K562 (cell line): ENCODE results near the gene MTFR2. TPM values are rescaled to one million over a fixed set of nuclear protein-coding genes. Genes with fewer than 3 reads are reported as not detected.

Source experiments
- ATF2 ChIP-seq: sonication (generic); formaldehyde crosslinking; IDR thresholded peaks from 2 replicates; pipeline ENCODE4 v1.8.1; 2022; ENCODE audit warnings: missing genetic modification reagents
- ESRRB ChIP-seq: fragments of 250-450 bp; sonication (Bioruptor Pico); IDR thresholded peaks from 2 replicates; pipeline ENCODE4 v1.5.0; 2020; ENCODE audit warnings: mild to moderate bottlenecking, moderate library complexity, borderline replicate concordance
- ETS2 ChIP-seq: IDR thresholded peaks from 2 replicates; pipeline ENCODE4 v1.6.1; 2016; ENCODE audit warnings: borderline replicate concordance, missing genetic modification characterization, mild to moderate bottlenecking, moderate library complexity, missing compliant biosample characterization; ENCODE audit not compliant: poor library complexity, severe bottlenecking
- PRDM10 ChIP-seq: fragments of 450-650 bp; IDR thresholded peaks from 2 replicates; pipeline ENCODE4 v1.6.1; 2018; ENCODE audit not compliant: partially characterized antibody
- RBBP5 ChIP-seq: fragments of 200-600 bp; sonication (generic); IDR thresholded peaks from 2 replicates; pipeline ENCODE4 v1.6.1; 2012; ENCODE audit warnings: borderline replicate concordance, mild to moderate bottlenecking, low read length, control low read depth, inconsistent platforms; ENCODE audit not compliant: insufficient read depth, poor library complexity, severe bottlenecking
- RBM39 ChIP-seq: fragments of 200-400 bp; formaldehyde crosslinking; optimal IDR thresholded peaks from 2 replicates; pipeline ENCODE3; 2018; ENCODE audit warnings: low read depth, low read length
- SIN3B ChIP-seq: fragments of 450-650 bp; IDR thresholded peaks from 2 replicates; pipeline ENCODE4 v1.6.1; 2017; ENCODE audit warnings: low read depth, mild to moderate bottlenecking, moderate library complexity
- SRSF1 ChIP-seq: fragments of 200-400 bp; formaldehyde crosslinking; IDR thresholded peaks from 2 replicates; pipeline ENCODE4 v1.6.1; 2017; ENCODE audit warnings: mild to moderate bottlenecking, low read depth, low read length, moderate library complexity
- THRAP3 ChIP-seq: fragments of 450-650 bp; IDR thresholded peaks from 2 replicates; pipeline ENCODE4 v1.6.1; 2016; ENCODE audit warnings: mild to moderate bottlenecking, inconsistent platforms, borderline replicate concordance
- U2AF1 ChIP-seq: fragments of 200-400 bp; formaldehyde crosslinking; optimal IDR thresholded peaks from 2 replicates; pipeline ENCODE3; 2017; ENCODE audit warnings: mild to moderate bottlenecking, low read depth, low read length, moderate library complexity
- ZFX ChIP-seq: sonication (generic); formaldehyde crosslinking; IDR thresholded peaks from 2 replicates; pipeline ENCODE4 v1.8.0; 2022; ENCODE audit warnings: mild to moderate bottlenecking, missing genetic modification reagents, moderate library complexity
- ZNF133 ChIP-seq: fragments of 250-450 bp; sonication (Bioruptor Pico); IDR thresholded peaks from 2 replicates; pipeline ENCODE4 v1.4.0; 2020; ENCODE audit warnings: mild to moderate bottlenecking
- ZNF274 ChIP-seq: IDR thresholded peaks from 2 replicates; pipeline ENCODE4 v1.6.1; 2011; ENCODE audit warnings: low read depth, mild to moderate bottlenecking, low read length, moderate library complexity, borderline replicate concordance
- ZNF511 ChIP-seq: sonication (generic); formaldehyde crosslinking; IDR thresholded peaks from 2 replicates; pipeline ENCODE4 v1.8.0; 2022; ENCODE audit warnings: mild to moderate bottlenecking, missing genetic modification reagents
- polyA plus RNA-seq, 8 experiments: library from polyadenylated mRNA; depleted of rRNA in 4 of 8; stranded (reverse) in 5 of 8; unstranded in 3 of 8; fragments of >200 nt; fragmentation: Nextera tagmentation in 2 of 8; fragmentation: Illumina TruSeq in 1 of 8; extraction: Ambion mirVana in 2 of 8; extraction: Trizol in 1 of 8; gene quantifications; 2 replicates each; pipeline versions ENCODE4 v1.2.1 to v1.2.3, GENCODE V29; 2011 to 2014; ENCODE audit warnings: inconsistent platforms in 1 of 8, missing spikeins in 1 of 8
- total RNA-seq, 7 experiments: library from RNA; depleted of rRNA in 6 of 7; stranded (reverse); fragments of >200 nt in 6 of 7; fragmentation: Illumina TruSeq in 2 of 7; extraction: Trizol in 2 of 7; gene quantifications; 2 replicates each; pipeline versions ENCODE4 v1.2.1 to v1.2.3, GENCODE V29; 2011 to 2021; ENCODE audit warnings: low replicate concordance in 1 of 7
- TF ChIP-seq, protein P1 (sequence below): fragments of 450-650 bp; IDR thresholded peaks from 2 replicates; pipeline ENCODE4 v1.6.1; 2017; ENCODE audit warnings: mild to moderate bottlenecking, moderate library complexity
- TF ChIP-seq, protein P2 (sequence below): fragments of 250-450 bp; sonication (Bioruptor Pico); IDR thresholded peaks from 2 replicates; pipeline ENCODE4 v1.5.0; 2021; ENCODE audit warnings: mild to moderate bottlenecking, borderline replicate concordance

The MTFR2 gene
- total and polyA plus RNA-seq, 9 of the 15 experiments (the other 6 are each of a cell fraction or from before 2014, with no cell fraction given): 10.1 to 63.3 (median 45.9) TPM

DNA sequence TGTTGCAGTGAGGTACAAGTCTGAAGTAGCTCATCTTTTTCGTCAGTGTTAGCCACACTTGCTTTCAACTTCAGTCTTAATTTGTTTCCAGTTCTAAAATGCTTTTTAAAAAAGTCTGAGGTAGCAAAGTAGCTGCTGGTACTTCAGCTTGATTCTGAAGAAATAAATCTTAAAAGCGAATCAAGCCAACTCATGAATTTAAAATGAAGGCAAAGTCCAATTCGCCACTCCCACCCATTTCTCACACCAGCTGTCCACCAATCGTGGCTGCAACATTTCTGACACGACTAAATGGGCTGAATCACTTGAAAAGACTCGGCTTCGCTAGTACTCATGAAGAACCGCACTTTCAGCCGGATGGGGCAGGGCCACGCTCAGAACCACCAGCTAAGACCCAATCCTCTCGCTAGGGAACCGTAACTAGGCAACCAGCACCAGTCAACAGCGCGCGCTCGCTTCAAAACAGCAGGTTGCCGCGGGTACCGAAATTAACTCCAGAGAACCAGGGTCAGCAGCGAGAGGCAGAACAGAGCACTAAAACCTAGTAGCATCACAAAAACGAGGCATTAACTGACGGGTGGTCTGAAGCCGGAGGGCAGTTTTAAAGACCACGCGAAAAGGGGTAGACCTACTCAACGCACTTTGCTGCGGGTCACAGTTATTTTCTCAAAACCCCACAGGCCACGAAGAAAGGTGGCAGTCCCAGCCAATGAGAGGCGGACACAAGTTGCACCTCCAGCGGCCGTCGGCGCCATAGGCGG is 38.6 kb upstream of the MTFR2 start (continued):
- TF ChIP-seq, protein P1, sequence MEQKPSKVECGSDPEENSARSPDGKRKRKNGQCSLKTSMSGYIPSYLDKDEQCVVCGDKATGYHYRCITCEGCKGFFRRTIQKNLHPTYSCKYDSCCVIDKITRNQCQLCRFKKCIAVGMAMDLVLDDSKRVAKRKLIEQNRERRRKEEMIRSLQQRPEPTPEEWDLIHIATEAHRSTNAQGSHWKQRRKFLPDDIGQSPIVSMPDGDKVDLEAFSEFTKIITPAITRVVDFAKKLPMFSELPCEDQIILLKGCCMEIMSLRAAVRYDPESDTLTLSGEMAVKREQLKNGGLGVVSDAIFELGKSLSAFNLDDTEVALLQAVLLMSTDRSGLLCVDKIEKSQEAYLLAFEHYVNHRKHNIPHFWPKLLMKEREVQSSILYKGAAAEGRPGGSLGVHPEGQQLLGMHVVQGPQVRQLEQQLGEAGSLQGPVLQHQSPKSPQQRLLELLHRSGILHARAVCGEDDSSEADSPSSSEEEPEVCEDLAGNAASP: no peak
- TF ChIP-seq ZFX (CRISPR knock-in tag) (no peak), SIN3B (no peak), ZNF133 (CRISPR knock-in tag) (no peak), U2AF1 (no peak), ESRRB (CRISPR knock-in tag) (0 out of 2 replicates have a peak, but pooled peaks have one; percentile 10), RBBP5 (no peak), THRAP3 (no peak), SRSF1 (no peak), ZNF511 (CRISPR knock-in tag) (no peak), ATF2 (CRISPR knock-in tag) (no peak), ETS2 (tag) (no peak), ZNF274 (no peak), RBM39 (no peak), PRDM10 (no peak)
- TF ChIP-seq, protein P2, sequence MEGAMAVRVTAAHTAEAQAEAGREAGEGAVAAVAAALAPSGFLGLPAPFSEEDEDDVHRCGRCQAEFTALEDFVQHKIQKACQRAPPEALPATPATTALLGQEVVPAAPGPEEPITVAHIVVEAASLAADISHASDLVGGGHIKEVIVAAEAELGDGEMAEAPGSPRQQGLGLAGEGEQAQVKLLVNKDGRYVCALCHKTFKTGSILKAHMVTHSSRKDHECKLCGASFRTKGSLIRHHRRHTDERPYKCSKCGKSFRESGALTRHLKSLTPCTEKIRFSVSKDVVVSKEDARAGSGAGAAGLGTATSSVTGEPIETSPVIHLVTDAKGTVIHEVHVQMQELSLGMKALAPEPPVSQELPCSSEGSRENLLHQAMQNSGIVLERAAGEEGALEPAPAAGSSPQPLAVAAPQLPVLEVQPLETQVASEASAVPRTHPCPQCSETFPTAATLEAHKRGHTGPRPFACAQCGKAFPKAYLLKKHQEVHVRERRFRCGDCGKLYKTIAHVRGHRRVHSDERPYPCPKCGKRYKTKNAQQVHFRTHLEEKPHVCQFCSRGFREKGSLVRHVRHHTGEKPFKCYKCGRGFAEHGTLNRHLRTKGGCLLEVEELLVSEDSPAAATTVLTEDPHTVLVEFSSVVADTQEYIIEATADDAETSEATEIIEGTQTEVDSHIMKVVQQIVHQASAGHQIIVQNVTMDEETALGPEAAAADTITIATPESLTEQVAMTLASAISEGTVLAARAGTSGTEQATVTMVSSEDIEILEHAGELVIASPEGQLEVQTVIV (CRISPR knock-in tag): no peak
